HTERT RPE-1 (cell line): ENCODE data around the gene ANTXRL.
"Not testable (repeated sequence)": the region's sequence is repeated elsewhere in the genome, so short reads cannot be mapped to it uniquely, and the experiment has no call there.

Experiments used
- in situ Hi-C: fragments of 300-500 bp; cut with MboI; formaldehyde crosslinking; loops from 4 replicates; pipeline ENCODE4 v1.14.3; 2020; ENCODE audit warnings: low sequenced_read_pairs

ANTXRL gene

GRCh38 chr10:46254007-46254383 is 32.8 kb upstream of the ANTXRL start:
- in situ Hi-C loops = no loop called here

GRCh38 chr10:46254467-46254866 is 32.3 kb upstream of the ANTXRL start:
- in situ Hi-C loops = no loop called here

- in situ Hi-C loops = not testable (repeated sequence)
These were observed 31.6 kb upstream of the ANTXRL start for GRCh38 chr10:46255210-46255609.

GRCh38 chr10:46255801-46256747 is 30.7 kb upstream of the ANTXRL start:
- in situ Hi-C loops = no loop called here

- in situ Hi-C loops = no loop called here
These were observed 29.7 kb upstream of the ANTXRL start for GRCh38 chr10:46257099-46257498.

GRCh38 chr10:46262906-46263560 is 23.8 kb upstream of the ANTXRL start:
- in situ Hi-C loops = not testable (repeated sequence)

- in situ Hi-C loops = no loop called here
These were observed 22.9 kb upstream of the ANTXRL start for GRCh38 chr10:46263831-46264268.

GRCh38 chr10:46264336-46264735 is 22.5 kb upstream of the ANTXRL start:
- in situ Hi-C loops = no loop called here

- in situ Hi-C loops = no loop called here
These were observed 21.9 kb upstream of the ANTXRL start for GRCh38 chr10:46264737-46265368.

- in situ Hi-C loops = not testable (repeated sequence)
These were observed 21.1 kb upstream of the ANTXRL start for GRCh38 chr10:46265566-46266305.

GRCh38 chr10:46266306-46266985 is 20.4 kb upstream of the ANTXRL start:
- in situ Hi-C loops = no loop called here

- in situ Hi-C loops = no loop called here
These were observed 19.4 kb upstream of the ANTXRL start for GRCh38 chr10:46267132-46267985.

GRCh38 chr10:46268076-46268881 is 18.5 kb upstream of the ANTXRL start:
- in situ Hi-C loops = no loop called here

GRCh38 chr10:46269554-46270053 is 17.2 kb upstream of the ANTXRL start:
- in situ Hi-C loops = not testable (repeated sequence)

- in situ Hi-C loops = no loop called here
These were observed 16.5 kb upstream of the ANTXRL start for GRCh38 chr10:46270086-46270811.

- in situ Hi-C loops = not testable (repeated sequence)
These were observed 15.8 kb upstream of the ANTXRL start for GRCh38 chr10:46270963-46271530.

- in situ Hi-C loops = not testable (repeated sequence)
These were observed 14.8 kb upstream of the ANTXRL start for GRCh38 chr10:46271795-46272499.
